GM12878 (cell line): Measurements from ENCODE around the gene B9D2. TPM values are rescaled to one million over a fixed set of nuclear protein-coding genes. Genes with fewer than 3 reads are reported as not detected.

Experiments used
- ATAC-seq: fragments of 200-7000 bp; cut with Tn5 transposase; 3 replicates; pipeline ENCODE4 v1.9.1; 2020; ENCODE audit warnings: mild to moderate bottlenecking, moderate library complexity
- BruUV-seq: library from RNA; stranded (reverse); fragments of 400-500 nt; replicated peaks from 2 replicates; lab custom pipeline; 2021; lab: Mats Ljungman, UMichigan
- CTCF ChIA-PET: fragments of 300-600 bp; sonication (Branson Sonifier 250); formaldehyde crosslinking; extraction: SDS; loops from one replicate; lab custom pipeline; 2021; ENCODE audit warnings: inconsistent platforms; lab: Yijun Ruan, JAX
- POLR2A ChIA-PET: fragments of 350-600 bp; formaldehyde crosslinking; extraction: SDS; loops from one replicate; lab custom pipeline; 2021; ENCODE audit warnings: inconsistent platforms; lab: Charles Lee
- RAD21 ChIA-PET: fragments of 300-600 bp; sonication (Branson Sonifier 250); formaldehyde crosslinking; loops from one replicate; lab custom pipeline; 2023; ENCODE audit warnings: antibody characterized with exemption; ENCODE audit not compliant: unreplicated experiment; lab: Charles Lee
- SMC1A ChIA-PET: fragments of 300-600 bp; sonication (Branson Sonifier 250); formaldehyde crosslinking; loops from one replicate; lab custom pipeline; 2023; ENCODE audit not compliant: unreplicated experiment, uncharacterized antibody; lab: Charles Lee
- DNase-seq: peaks from one replicate; pipeline ENCODE4 v3.0.0-alpha.2; 2011; ENCODE audit warnings: low read depth, low spot score
- FAIRE-seq: peaks from 3 replicates; lab custom pipeline; 2011; peaks lifted over from hg19 to GRCh38; lab: Jason Lieb, UNC
- H2AFZ ChIP-seq: 2 replicates; pipeline ENCODE4 v1.6.0; 2011; ENCODE audit warnings: low read depth, low read length, control low read depth; ENCODE audit not compliant: control insufficient read depth
- H3K27ac ChIP-seq: 2 replicates; pipeline ENCODE4 v1.5.1; 2011; ENCODE audit warnings: control low read depth; ENCODE audit not compliant: control insufficient read depth, insufficient read depth
- H3K27me3 ChIP-seq, 2 experiments: replicated peaks in 1 of 2; 2 replicates each; pipeline versions ENCODE4 v1.6.0 to v1.6.1; 2011; ENCODE audit warnings: low read length in 1 of 2; ENCODE audit not compliant: control insufficient read depth in 2 of 2, insufficient read depth in 2 of 2
- H3K36me3 ChIP-seq, 2 experiments: 2 replicates each; pipeline ENCODE4 v1.5.1; 2011; ENCODE audit warnings: low read length in 1 of 2; ENCODE audit not compliant: control insufficient read depth in 2 of 2, insufficient read depth in 2 of 2
- H3K4me1 ChIP-seq: 2 replicates; pipeline ENCODE4 v1.6.1; 2011; ENCODE audit warnings: mild to moderate bottlenecking, low read length, moderate library complexity, mixed read lengths; ENCODE audit not compliant: control insufficient read depth, insufficient read depth
- H3K4me2 ChIP-seq: 2 replicates; pipeline ENCODE4 v1.6.0; 2011; ENCODE audit warnings: control low read depth; ENCODE audit not compliant: control insufficient read depth, insufficient read depth
- H3K4me3 ChIP-seq: fragments of 200-600 bp; sonication (generic); 2 replicates; pipeline ENCODE4 v1.5.1; 2016
- H3K79me2 ChIP-seq: 2 replicates; pipeline ENCODE4 v1.6.0; 2011; ENCODE audit warnings: low read length; ENCODE audit not compliant: control insufficient read depth, insufficient read depth
- H3K9ac ChIP-seq: 2 replicates; pipeline ENCODE4 v1.8.0; 2011; ENCODE audit warnings: low read length, control low read depth, mixed read lengths; ENCODE audit not compliant: control insufficient read depth, insufficient read depth
- H3K9me3 ChIP-seq: replicated peaks from 3 replicates; pipeline ENCODE4 v1.5.1; 2011; ENCODE audit warnings: mild to moderate bottlenecking, low read length; ENCODE audit not compliant: control insufficient read depth, insufficient read depth
- H4K20me1 ChIP-seq: 2 replicates; pipeline ENCODE4 v1.6.0; 2011; ENCODE audit not compliant: control insufficient read depth, insufficient read depth
- BMI1 ChIP-seq: fragments of 450-650 bp; IDR thresholded peaks from 2 replicates; pipeline ENCODE4 v1.6.1; 2016; ENCODE audit warnings: mild to moderate bottlenecking, moderate library complexity, borderline replicate concordance
- CBX5 ChIP-seq: sonication (generic); IDR thresholded peaks from 2 replicates; pipeline ENCODE4 v1.6.1; 2016; ENCODE audit warnings: low read depth, moderate library complexity, mild to moderate bottlenecking, inconsistent platforms
- EP300 ChIP-seq, 2 experiments: fragments of 150-350 bp in 1 of 2; IDR thresholded peaks; 2 replicates each; pipeline ENCODE4 v1.6.1; 2011 to 2012; ENCODE audit warnings: low read depth in 2 of 2, low read length in 2 of 2, borderline replicate concordance in 1 of 2, improper control_type of control experiment in 1 of 2, inconsistent platforms in 1 of 2; ENCODE audit not compliant: control insufficient read depth in 1 of 2
- EZH2 ChIP-seq: IDR thresholded peaks from 2 replicates; pipeline ENCODE4 v1.6.1; 2012; ENCODE audit warnings: low read depth, mild to moderate bottlenecking, control low read depth, inconsistent platforms, low read length, borderline replicate concordance; ENCODE audit not compliant: control insufficient read depth
- FOXK2 ChIP-seq: fragments of 450-650 bp; IDR thresholded peaks from 2 replicates; pipeline ENCODE4 v1.6.1; 2017; ENCODE audit warnings: mild to moderate bottlenecking, moderate library complexity
- MTA2 ChIP-seq: fragments of 450-650 bp; IDR thresholded peaks from 2 replicates; pipeline ENCODE4 v1.6.1; 2016; ENCODE audit warnings: low read depth, mild to moderate bottlenecking, moderate library complexity
- POLR2AphosphoS5 ChIP-seq: IDR thresholded peaks from 2 replicates; pipeline ENCODE4 v1.6.1; 2011; ENCODE audit warnings: mild to moderate bottlenecking, low read length, inconsistent platforms
- SPI1 ChIP-seq: IDR thresholded peaks from 2 replicates; pipeline ENCODE4 v1.6.1; 2011; ENCODE audit warnings: low read depth, mild to moderate bottlenecking, low read length, moderate library complexity, borderline replicate concordance; ENCODE audit not compliant: insufficient read depth
- STAT1 ChIP-seq: fragments of 450-650 bp; conservative IDR thresholded peaks from 2 replicates; pipeline ENCODE4 v1.6.1; 2014; ENCODE audit warnings: antibody characterized with exemption, mild to moderate bottlenecking
- SUZ12 ChIP-seq: fragments of 200-600 bp; sonication (generic); IDR thresholded peaks from one replicate; pipeline ENCODE4 v1.6.1; 2018; ENCODE audit warnings: antibody characterized with exemption, mild to moderate bottlenecking; ENCODE audit not compliant: unreplicated experiment
- WGBS: methylation state at CpG from one replicate; pipeline ENCODE4 v1.1.6; 2016; ENCODE audit warnings: low lambda C conversion rate; ENCODE audit not compliant: insufficient replicate concordance, insufficient coverage; ENCODE audit errors: missing lambda C conversion rate; 5-methylcytosine and 5-hydroxymethylcytosine counted together
- in situ Hi-C: fragments of 300-500 bp; cut with MboI; formaldehyde crosslinking; loops from 9 replicates; pipeline ENCODE4 v1.14.3; 2018; ENCODE audit warnings: mixed read lengths
- intact Hi-C: fragments of 100-400 bp; cut with micrococcal nuclease; formaldehyde crosslinking; loops from one replicate; pipeline ENCODE4 v1.14.2; 2022; ENCODE audit not compliant: unreplicated experiment
- polyA plus RNA-seq, 11 experiments: library from polyadenylated mRNA; depleted of rRNA in 4 of 11; unstranded in 6 of 11; stranded (reverse) in 5 of 11; fragments of >200 nt; fragmentation: Nextera tagmentation in 4 of 11; fragmentation: Illumina TruSeq in 1 of 11; extraction: Ambion mirVana in 4 of 11; extraction: Trizol in 1 of 11; gene quantifications; 1 replicate in 1 of 11; 2 replicates in 10 of 11; pipeline versions ENCODE4 v1.2.1 to v1.2.3, GENCODE V29; 2011 to 2016; ENCODE audit warnings: inconsistent platforms in 2 of 11, missing spikeins in 2 of 11, low read depth in 1 of 11
- total RNA-seq, 4 experiments: library from RNA; depleted of rRNA in 3 of 4; stranded (reverse); fragments of >200 nt in 3 of 4; fragmentation: Illumina TruSeq in 1 of 4; extraction: Trizol in 1 of 4; gene quantifications; 2 replicates each; pipeline versions ENCODE4 v1.2.1 to v1.2.3, GENCODE V29; 2013 to 2021
- TF ChIP-seq, protein P1 (sequence below): fragments of 450-650 bp; conservative IDR thresholded peaks from 2 replicates; pipeline ENCODE4 v1.6.1; 2017; ENCODE audit warnings: mild to moderate bottlenecking, moderate library complexity
- TF ChIP-seq, protein P2 (sequence below): fragments of 150-350 bp; IDR thresholded peaks from 2 replicates; pipeline ENCODE4 v1.6.1; 2016; ENCODE audit warnings: low read depth, low read length
- TF ChIP-seq, protein P3 (sequence below), 3 experiments: IDR thresholded peaks in 2 of 3; conservative IDR thresholded peaks in 1 of 3; 2 replicates each; pipeline ENCODE4 v1.5.1; 2011; ENCODE audit warnings: low read depth in 3 of 3, low read length in 3 of 3, mild to moderate bottlenecking in 3 of 3, control low read depth in 2 of 3, moderate library complexity in 2 of 3, inconsistent platforms in 1 of 3, mixed read lengths in 1 of 3; ENCODE audit not compliant: control insufficient read depth in 2 of 3, insufficient read depth in 1 of 3; ENCODE audit errors: extremely low read depth in 1 of 3

Gene B9D2
- total and polyA plus RNA-seq, 10 of the 15 experiments (the other 5 are each of a cell fraction or from before 2014, with no cell fraction given), result 2.4 to 12.4 (median 5.0) TPM

DNA sequence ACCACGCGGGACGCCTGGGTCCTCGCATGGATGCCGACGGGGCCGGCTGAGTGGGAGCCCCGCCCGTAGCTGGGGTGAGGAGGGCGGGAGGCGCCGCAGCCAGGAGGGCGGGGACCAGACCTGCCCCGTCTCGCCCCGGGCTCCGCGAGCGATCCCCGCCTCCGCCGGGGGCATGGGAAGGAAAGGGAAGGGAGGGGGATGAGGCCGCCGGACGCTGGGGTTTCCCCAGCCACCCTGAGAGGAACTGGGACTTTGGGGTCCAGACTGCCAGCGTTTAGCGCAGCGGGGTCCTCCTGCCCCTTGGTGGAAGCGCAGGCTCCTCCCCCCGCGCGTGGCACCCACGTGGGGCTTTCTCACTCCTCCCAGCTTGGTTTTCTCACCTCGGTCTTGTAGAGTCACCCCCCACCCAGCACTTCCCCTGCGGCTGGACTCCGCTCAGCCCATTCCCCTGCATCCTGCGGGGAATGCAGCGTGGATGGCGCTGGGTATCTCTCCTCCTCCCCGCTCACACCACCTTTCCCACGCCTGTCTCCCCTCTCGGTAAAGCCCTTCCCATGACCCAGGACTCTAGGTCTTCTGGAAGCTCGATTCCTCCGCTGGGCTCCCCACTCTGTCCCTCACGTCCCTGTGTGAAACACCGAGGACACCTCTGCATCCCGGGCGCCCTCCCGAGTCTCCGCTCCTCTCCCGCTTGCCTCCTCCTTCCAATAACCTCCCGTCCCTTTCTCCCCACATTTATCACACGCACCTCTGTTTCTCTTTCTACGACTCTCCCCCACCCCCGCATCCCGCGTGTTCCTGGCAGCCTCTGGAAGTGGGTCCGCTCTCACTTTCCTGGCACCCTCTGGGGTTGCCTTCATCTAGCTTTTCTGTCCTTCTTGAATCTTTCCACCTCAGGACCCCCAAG, 12.4 kb downstream of the B9D2 start:
- CTCF ChIA-PET, result interaction anchor here (0.7 to 6.4 kb wide), 14 partner anchors 13 to 574 kb away, joined by 3 to 91 read pairs (median 4); partner anchors contain the start of genes B9D2, CCDC97, HNRNPUL1 and RAB4B
- peaks cover 16% of the 10 kb centered on the region for H3K4me1 ChIP-seq
- in situ Hi-C loops (no loop called here), intact Hi-C loops (loop anchor here (1.0 to 5.0 kb wide), 6 partner anchors 25 to 186 kb away; partner anchors contain the start of genes BCKDHA, CCDC97 and EXOSC5)
- H3K9me3 ChIP-seq, result no peaks in the 10 kb centered on the region
- peaks cover 3 to 4% of the 10 kb centered on the region in 2 experiments; a peak in 3 of 4 replicates for H3K36me3 ChIP-seq
- H3K79me2 ChIP-seq, result peaks cover 57% of the 10 kb centered on the region
- peak overlapping the region; percentile 84 for H3K27ac ChIP-seq
- H3K9ac ChIP-seq, result peak overlapping the region; percentile 87
- RAD21 ChIA-PET, result interaction anchor here (0.7 to 3.4 kb wide), 15 partner anchors 13 to 147 kb away, joined by 3 to 41 read pairs (median 5); partner anchors contain the start of genes B9D2, DMAC2 and HNRNPUL1
- FAIRE-seq (peak; percentile 52), DNase-seq (no peak), ATAC-seq (peak; percentile 76)
- POLR2A ChIA-PET, result interaction anchor here (0.6 to 3.2 kb wide), 20 partner anchors 10 to 774 kb away, joined by 3 to 46 read pairs (median 4); partner anchors contain the start of genes B9D2 and DMAC2
- H3K27me3 ChIP-seq, result no peaks in the 10 kb centered on the region
- peak overlapping the region; percentile 78 for H3K4me2 ChIP-seq
- H2AFZ ChIP-seq, result no peak overlapping the region
- under 1% methylated on average over 46 of the region's 58 CpGs for WGBS
- H4K20me1 ChIP-seq, result 0 out of 2 replicates have a peak, but pooled peaks cover 2% of the 10 kb centered on the region
- TSS peak; percentile 70 for BruUV-seq
- H3K4me3 ChIP-seq, result peak overlapping the region; percentile 89
- SMC1A ChIA-PET, result interaction anchor here (0.7 to 3.1 kb wide), 10 partner anchors 9 to 88 kb away, joined by 3 to 14 read pairs (median 4); partner anchors contain the start of genes B9D2, CCDC97 and HNRNPUL1
- TF ChIP-seq CBX5 (no peak), STAT1 (no peak), BMI1 (no peak), EZH2 (no peak), EP300 (IDR thresholded peaks at IDR 0.05; ENCODE audit: borderline replicate concordance in 1 of 2, control insufficient read depth in 1 of 2, low read depth in 2 of 2, low read length in 2 of 2) (no peak), MTA2 (peak; percentile 36; the same call in 1 of the 2 replicates), SPI1 (peak; percentile 92), SUZ12 (no peak), FOXK2 (no peak), POLR2AphosphoS5 (peak; percentile 92)
- TF ChIP-seq, protein P1, sequence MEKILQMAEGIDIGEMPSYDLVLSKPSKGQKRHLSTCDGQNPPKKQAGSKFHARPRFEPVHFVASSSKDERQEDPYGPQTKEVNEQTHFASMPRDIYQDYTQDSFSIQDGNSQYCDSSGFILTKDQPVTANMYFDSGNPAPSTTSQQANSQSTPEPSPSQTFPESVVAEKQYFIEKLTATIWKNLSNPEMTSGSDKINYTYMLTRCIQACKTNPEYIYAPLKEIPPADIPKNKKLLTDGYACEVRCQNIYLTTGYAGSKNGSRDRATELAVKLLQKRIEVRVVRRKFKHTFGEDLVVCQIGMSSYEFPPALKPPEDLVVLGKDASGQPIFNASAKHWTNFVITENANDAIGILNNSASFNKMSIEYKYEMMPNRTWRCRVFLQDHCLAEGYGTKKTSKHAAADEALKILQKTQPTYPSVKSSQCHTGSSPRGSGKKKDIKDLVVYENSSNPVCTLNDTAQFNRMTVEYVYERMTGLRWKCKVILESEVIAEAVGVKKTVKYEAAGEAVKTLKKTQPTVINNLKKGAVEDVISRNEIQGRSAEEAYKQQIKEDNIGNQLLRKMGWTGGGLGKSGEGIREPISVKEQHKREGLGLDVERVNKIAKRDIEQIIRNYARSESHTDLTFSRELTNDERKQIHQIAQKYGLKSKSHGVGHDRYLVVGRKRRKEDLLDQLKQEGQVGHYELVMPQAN, result 0 out of 2 replicates have a peak, but pooled peaks have one; percentile 6
- TF ChIP-seq, protein P2, sequence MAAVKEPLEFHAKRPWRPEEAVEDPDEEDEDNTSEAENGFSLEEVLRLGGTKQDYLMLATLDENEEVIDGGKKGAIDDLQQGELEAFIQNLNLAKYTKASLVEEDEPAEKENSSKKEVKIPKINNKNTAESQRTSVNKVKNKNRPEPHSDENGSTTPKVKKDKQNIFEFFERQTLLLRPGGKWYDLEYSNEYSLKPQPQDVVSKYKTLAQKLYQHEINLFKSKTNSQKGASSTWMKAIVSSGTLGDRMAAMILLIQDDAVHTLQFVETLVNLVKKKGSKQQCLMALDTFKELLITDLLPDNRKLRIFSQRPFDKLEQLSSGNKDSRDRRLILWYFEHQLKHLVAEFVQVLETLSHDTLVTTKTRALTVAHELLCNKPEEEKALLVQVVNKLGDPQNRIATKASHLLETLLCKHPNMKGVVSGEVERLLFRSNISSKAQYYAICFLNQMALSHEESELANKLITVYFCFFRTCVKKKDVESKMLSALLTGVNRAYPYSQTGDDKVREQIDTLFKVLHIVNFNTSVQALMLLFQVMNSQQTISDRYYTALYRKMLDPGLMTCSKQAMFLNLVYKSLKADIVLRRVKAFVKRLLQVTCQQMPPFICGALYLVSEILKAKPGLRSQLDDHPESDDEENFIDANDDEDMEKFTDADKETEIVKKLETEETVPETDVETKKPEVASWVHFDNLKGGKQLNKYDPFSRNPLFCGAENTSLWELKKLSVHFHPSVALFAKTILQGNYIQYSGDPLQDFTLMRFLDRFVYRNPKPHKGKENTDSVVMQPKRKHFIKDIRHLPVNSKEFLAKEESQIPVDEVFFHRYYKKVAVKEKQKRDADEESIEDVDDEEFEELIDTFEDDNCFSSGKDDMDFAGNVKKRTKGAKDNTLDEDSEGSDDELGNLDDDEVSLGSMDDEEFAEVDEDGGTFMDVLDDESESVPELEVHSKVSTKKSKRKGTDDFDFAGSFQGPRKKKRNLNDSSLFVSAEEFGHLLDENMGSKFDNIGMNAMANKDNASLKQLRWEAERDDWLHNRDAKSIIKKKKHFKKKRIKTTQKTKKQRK, result no peak
- TF ChIP-seq, protein P3, sequence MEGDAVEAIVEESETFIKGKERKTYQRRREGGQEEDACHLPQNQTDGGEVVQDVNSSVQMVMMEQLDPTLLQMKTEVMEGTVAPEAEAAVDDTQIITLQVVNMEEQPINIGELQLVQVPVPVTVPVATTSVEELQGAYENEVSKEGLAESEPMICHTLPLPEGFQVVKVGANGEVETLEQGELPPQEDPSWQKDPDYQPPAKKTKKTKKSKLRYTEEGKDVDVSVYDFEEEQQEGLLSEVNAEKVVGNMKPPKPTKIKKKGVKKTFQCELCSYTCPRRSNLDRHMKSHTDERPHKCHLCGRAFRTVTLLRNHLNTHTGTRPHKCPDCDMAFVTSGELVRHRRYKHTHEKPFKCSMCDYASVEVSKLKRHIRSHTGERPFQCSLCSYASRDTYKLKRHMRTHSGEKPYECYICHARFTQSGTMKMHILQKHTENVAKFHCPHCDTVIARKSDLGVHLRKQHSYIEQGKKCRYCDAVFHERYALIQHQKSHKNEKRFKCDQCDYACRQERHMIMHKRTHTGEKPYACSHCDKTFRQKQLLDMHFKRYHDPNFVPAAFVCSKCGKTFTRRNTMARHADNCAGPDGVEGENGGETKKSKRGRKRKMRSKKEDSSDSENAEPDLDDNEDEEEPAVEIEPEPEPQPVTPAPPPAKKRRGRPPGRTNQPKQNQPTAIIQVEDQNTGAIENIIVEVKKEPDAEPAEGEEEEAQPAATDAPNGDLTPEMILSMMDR (IDR thresholded peaks at IDR 0.05 in 2 of 3, conservative IDR thresholded peaks at IDR 0.05 in 1 of 3; ENCODE audit: control insufficient read depth in 2 of 3, extremely low read depth in 1 of 3, insufficient read depth in 1 of 3, low read depth in 3 of 3, low read length in 3 of 3), result no peak
